GM21360 (cell line): Measurements from ENCODE around the gene LITAF.
"Not testable (repeated sequence)": the region's sequence is repeated elsewhere in the genome, so short reads cannot be mapped to it uniquely, and the experiment has no call there.

Source experiments
- ATAC-seq: cut with Tn5 transposase; IDR thresholded peaks from one replicate; pipeline ENCODE4 v1.9.1; 2021; ENCODE audit warnings: mild to moderate bottlenecking, moderate library complexity; ENCODE audit not compliant: unreplicated experiment

Gene LITAF

DNA sequence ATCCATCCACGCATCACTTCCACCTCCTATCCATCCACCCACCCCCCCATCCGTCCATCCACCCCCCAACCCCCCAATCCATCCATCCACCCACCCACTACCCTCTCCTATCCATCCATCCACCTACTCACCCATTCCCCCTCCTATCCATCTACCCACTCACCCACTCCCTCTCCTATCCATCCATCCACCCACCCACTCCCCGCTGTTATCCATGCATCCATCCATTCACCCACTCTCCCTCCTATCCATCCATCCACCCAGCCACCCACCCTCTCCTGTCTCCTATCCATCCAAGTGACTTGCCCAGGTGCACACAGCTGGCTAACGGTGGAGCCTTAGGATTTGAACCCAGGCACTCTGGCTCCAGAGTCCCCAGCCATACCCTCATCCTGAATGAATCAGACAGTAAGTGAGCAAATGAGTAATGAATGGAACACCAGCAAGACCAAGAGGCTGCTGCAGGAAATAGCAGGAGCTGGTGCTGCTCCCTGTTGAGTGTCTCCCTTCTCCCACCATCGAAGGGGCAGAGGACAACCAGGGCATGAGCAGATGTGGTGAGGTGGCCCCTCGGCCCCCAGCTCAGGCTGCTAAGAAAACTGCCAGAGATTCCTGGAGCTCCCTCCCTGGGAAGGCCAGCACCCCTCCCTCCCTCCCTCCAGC, 62.5 kb downstream of the LITAF start:
- no peak for ATAC-seq

DNA sequence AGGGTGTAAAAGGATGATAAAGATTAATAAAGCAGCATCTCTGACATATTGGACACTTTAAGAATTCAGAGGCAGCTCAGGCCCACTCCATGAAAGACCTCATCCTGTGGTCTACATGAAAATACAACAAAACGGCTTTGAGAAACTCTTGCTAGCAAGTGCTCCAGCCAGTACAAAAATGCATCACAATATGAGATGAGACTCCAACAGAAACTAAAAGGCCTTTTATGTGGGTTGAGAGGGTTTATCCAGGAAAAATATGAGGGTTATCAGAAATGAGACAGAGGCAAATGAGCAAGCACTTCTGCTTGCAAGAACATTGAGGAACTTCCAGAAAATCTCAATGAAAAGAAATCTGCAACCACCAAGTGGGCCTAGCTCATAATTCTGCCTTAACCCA, 65.7 kb downstream of the LITAF start:
- no peak for ATAC-seq

DNA sequence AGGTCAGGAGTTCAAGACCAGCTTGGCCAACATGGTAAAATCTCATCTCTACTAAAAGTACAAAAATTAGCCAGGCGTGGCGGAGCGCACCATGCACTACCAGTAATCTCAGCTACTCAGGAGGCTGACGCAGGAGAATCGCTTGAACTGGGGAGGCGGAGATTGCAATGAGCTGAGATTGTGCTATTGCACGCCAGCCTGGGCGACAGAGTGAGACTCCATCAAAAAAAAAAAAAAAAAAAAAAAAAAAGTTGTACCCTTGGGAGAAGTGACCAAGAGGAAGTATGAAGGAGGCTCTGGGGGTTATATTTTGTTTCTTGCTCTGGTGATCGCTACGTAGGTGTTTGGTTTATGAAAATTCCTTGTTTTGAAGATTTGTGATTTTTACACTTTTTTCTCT, 66.3 kb downstream of the LITAF start:
- ATAC-seq: no peak

DNA sequence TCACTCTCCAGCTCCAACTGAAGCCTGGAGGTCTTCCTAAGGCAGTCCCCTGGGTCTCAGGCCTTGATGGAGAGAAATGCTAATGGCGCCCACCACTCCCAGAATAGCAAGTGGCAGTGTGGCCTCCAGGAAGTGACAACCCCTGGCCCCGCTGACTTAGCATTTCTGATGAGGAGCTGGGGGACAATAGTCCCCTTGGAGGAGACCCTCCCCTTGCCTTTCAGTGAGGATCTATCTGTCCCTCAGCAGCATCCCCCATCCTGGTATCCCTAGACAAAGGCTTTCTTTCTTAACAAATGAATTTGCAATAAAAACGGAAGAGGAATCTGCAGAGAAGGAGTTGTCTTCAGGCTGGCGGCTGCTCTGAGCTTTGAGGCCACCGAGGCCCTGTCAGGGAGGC, 68.8 kb downstream of the LITAF start:
- ATAC-seq: no peak

DNA sequence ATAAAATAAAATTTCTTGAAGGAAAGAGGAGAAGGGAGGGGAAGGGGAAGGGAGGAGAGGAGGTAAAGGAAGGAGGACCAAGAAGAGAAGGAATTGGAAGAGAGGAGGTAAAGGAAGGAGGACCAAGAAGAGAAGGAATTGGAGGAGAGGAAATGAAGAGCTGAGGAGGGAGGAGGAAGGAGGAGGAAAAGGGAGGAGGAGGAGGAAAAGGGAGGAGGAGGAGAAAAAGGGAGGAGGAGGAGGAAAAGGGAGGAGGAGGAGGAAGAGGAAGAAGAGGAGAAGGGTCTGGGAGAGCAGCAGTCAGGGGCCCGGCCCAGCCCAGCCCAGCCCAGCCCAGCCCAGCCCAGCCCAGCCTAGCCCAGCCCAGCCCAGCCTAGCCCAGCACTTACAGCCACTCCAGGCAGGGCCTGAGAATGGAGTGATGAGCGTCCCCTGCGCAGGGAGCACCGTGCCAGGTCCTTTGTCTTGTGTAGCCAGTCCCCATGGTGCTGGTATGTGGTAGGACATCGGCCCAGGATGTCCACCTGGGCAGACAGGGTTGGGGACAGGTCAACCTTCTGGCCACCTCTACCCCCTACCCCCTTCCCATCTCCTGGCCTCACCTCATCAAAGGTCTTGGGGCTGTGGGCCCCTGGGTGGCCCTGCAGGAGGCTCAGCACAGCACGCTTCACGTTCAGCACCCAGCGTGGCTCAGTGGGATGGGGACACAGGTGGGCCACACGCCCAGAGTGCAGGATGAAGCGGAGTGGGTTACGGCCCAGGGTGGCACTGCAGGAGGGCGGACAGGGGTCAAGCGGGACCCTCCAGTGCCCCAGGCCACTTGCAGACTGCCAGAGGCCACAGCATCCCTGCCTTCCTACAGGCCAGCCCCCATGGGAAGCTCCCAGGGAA, 70.9 kb downstream of the LITAF start:
- no peak for ATAC-seq

DNA sequence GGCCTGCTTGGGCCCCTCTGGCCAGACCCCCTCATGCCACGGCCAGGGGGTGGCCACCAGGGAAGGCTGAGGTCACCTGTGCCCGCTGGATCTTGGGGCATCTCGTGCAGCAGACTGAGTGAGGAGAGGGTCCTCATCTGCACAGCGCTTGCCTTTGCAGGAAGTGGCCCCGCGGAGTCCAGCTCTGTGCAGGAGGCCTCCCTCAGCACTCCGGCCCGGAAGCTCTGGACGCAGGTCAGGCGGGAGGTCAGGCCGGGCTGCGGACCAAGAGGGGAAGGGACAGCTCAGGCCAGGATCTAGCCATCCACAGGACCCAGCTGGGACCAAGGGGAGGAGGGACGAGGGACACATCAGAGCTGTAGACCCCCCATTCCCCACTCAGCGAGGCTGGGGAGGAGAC, 72.4 kb downstream of the LITAF start:
- no peak for ATAC-seq

DNA sequence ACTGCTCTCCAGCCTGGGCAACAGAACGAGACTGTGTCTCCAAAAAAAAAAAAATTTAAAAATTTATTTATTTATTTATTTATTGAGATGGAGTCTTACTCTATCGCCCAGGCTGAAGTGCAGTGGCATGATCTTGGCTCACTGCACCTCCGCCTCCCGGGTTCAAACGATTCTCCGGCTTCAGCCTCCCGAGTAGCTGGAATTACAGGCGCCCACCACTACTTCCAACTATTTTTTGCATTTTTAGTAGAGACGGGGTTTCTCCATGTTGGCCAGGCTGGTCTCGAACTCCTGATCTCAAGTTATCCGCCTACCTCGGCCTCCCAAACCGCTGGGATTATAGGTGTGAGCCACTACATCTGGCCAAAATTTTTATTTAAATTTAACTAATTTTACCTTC, 73.4 kb downstream of the LITAF start:
- not testable (repeated sequence) for ATAC-seq

DNA sequence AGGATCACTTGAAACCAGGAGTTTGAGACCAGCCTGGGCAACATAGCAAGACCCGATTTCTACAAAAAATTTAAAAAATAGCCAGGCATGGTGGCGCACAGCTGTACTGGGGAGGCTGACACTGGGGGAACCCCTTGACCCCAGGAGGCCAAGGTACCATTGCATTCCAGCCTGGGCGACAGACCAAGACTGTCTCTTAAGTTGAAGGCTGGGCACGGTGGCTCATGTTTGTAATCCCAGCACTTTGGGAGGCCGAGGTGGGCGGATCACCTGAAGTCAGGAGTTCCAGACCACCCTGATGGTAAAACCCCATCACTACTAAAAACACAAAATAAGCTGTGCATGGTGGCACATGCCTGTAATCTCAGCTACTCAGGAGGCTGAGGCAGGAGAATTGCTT, 74.9 kb downstream of the LITAF start:
- no peak for ATAC-seq

DNA sequence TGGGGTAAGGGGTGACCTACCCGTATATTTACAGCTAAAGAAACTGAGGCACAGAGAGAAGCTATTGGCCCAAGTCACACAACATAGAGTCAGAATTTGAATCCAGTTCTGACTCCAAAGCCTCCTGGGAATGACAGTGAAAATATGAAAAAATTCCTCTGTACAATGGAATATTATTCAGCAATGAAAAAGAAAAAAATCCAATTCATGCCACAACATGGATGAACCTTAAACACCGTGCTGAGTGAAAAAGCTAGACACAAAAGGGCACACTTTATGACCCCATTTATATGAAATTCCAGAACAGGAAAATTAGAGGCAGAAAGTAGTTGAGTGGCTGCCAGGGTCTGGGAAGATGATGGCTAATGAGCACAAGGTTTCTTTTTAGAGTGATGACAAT, 75.4 kb downstream of the LITAF start:
- no peak for ATAC-seq

DNA sequence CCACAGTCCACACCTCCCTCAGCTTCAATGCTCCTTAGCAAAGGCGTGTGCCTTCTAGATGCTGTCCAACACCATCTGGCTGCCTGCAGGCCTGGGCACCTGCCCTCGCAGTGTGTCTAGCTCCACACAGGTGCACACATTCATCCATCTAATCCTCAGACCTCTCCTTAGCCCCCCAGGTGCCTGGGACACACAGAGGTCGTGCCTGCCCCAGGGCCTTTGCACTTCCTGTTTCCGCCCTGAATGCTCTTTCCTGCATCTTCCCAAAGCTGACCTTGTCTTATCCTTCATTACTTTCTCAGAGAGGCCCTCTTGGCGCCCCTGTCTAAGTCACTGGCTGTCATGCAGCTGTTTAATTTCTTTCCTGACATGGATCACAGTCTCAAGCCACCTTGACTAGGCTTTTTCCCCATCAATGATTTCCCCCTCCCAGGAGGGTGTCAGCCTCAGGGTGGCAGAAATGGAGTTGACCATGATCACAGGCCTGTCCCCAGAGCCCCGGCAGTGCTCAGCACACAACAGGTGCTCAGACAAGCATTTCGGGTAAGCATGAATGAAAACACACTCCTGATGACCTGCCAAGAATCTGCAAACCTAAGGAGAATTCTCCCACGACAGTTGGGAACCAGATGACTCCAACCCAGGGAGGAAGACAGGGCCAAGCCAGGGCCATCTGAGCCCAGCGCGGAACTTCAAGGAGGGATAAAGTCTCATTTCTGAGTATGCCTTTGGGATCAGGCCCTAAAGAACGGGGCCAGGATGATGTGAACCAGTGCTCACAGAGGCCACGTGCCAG, 76.3 kb downstream of the LITAF start:
- ATAC-seq: no peak

DNA sequence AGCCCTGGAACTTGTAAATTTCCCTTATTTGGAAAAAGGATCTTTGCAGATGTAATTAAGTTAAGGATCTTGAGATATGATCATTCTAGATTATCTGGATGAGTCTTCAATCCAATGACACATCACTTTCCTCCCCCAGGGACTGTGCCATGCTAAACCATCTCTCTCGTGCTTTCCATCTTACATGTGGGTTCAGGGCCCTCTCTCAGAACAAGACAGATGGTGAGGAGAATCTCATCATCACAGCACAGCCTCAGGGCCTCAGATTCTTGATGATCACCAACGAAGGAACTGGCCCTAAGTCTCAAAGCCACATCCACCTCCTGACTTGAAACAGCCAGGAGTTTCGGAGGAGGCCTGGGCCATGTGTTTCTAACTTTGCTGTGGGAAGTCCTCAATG, 78.7 kb downstream of the LITAF start:
- ATAC-seq: no peak

DNA sequence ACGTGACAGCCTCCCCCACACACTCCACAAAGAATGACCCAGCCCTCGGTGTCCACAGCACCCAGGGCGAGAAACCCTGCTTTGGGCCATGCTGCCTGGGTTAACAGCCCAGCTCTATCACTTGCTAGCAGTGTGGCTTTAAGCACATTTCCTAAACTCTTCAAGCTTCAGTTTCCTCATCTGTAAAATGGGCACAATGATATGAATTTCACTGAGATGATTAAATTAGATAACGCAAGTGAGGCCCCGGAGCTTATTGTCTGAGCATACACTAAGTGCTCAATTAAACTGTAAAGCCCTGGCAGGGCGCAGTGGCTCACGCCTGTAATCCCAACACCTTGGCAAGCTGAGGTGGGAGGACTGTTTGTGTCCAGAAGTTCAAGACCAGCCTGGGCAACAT, 79.4 kb downstream of the LITAF start:
- ATAC-seq: no peak

DNA sequence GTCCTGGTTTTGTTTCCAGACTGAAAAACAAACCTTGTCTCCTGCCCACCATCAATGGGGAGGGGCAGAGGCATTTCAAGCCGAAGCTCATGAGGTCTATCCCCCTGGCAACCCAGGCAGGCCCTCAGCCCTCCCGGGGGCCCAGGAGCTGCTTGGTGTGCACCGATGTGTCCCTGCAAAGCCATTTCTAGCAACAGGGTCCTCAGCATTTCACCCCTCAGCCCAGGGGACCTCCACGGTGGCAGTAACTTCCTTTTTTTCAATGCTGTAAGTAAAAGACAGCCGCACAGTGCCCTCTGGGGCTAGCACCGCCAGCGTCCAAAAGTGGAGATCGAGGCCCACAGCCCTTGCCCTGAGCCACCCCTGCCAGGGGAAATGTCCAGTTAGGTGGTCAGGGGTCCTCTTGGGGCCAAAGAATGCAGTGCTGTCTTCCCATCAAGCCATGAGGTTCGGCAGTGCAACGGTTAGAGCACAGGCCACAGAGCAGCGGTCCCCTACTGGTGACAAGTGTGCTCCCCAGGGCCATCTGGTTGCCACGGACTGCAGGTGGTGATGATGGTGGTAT, 79.9 kb downstream of the LITAF start:
- ATAC-seq: no peak

DNA sequence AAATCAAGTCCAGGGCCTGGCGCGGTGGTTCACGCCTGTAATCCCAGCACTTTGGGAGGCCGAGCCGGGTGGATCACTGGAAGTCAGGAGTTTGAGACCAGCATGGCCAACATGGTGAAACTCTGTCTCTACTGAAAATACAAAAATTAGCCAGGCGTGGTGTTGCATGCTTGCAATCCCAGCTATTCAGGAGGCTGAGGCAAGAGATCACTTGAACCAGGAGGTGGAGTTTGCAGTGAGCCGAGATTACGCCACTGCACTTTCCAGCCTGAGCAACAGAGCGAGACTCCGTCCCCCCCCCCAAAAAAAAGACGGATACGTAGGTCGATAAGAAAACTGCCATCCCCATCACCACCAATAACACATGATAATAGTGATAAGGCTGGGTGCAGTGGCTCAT, 82.5 kb downstream of the LITAF start:
- ATAC-seq: not testable (repeated sequence)

DNA sequence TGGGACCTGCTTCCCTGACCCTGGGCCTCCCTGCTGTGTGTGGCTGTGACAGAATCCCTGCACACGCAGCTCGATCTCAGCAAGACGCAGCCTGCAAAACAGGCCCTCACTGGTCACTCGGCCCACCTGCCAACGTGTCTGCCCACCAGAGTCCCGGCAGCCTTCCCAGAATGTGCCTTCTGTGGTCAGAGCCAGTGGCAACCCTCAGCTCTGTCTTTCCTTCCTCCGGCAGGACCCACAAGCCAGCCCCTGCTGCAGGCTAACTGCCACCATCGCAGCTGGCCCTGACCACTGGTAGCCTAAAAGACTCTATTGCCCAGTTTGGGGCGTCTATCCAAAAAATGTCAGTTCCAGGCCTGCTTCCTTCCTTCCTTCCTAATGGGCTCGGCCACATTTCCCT, 83.2 kb downstream of the LITAF start:
- no peak for ATAC-seq

DNA sequence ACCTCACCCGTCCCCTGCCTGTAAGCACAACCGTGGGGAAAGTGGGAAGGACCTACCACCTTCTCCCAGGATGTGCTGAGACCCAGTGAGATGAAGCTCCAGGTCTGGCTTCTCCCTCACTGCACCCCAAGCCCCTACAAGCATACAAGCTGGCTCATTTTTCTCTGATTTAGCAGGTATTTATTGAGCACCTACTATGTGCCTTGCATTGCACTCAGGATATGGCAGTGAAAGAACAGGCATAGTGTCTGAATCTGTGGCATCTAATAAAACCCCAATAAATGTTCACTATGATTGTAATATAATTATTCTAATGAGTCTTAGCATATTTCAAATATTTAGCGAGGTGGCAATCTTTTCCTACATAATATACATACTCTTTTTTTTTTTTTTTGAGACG, 84.5 kb downstream of the LITAF start:
- no peak for ATAC-seq

DNA sequence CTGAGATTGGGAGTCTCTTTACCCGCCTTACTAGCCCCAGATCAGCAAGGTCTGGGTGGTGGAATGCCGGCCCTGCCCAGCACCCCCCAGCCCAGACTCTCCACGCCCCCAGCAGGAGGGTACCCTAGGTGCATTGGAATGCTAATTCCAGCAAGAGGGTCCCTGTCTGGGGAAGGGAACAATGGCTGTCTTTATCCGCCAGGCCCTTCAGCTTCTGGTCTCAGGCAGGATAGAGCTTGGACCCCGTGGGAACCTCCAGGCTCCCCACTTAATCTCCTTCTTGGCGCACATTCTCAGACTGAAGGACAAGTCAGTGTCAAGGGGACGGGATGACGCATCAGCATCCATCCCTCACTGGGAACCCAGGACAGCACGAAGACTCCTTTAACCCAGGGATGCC, 85.1 kb downstream of the LITAF start:
- no peak for ATAC-seq

DNA sequence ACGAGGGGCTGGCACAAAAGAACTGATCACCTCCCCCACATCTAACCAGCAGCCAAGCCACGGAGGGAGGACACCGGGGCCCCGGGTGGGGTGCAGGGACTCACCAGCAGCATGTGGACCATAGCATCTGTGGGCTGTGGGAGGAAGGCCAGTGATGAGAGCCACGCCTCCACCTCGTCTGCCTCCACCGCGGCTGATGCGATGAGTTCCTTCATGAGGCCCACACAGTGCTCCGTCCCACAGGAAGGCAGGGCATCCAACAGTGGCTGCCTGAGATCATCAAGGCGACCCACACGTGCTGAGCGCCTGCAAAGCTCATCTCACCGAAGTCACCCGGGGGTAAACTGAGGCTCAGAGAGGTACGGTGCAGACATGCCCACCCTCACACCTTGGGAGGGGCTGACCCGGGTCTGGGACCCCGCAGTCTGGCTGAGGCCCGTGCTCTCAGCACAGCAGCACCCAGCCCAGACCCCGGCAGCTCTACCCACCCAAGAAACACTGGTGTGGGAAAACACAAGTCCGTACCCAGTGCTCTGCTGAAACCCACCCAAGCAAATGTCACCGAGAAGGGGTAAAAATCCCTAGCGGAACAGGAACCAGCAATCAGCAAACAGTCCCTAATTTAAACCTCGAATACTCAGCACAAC, 85.9 kb downstream of the LITAF start:
- ATAC-seq: no peak

DNA sequence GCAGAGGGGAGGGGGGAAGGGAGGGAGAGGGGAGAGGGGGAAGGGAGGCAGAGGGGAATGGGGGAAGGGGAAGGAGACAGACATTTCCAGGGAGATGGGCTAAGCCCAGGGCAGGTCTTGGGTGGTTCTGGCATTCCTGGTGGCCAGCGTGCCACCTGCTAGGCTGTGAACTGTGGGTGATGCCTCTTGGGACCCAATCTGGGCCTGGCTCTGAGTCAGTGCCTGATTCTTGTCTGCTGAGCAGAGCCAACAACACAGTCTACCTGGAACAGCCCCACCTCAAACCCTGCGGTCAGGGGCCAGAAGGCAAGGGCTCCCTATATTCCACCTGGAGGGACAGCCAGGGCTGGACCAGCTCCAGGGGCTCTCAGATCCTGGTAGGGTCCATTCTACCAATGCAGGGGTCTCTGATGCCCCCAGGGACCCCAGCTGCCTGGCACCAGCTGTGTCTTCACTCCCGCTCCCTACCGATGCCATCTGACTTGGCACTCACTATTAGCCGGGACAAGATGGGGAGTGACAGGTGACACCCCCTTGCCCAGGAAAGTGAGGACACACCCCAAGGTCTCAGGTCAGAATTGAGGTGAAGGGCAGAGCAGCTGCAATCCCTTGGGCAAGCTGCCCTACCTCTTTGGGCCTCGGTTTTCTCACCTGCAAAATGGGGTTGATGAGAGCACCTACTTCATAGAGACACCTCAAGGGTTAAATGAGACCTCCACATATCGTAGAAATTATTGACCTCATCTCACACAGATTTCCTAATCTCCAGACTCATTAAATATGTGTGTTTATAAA, 87.2 kb downstream of the LITAF start:
- ATAC-seq: no peak

DNA sequence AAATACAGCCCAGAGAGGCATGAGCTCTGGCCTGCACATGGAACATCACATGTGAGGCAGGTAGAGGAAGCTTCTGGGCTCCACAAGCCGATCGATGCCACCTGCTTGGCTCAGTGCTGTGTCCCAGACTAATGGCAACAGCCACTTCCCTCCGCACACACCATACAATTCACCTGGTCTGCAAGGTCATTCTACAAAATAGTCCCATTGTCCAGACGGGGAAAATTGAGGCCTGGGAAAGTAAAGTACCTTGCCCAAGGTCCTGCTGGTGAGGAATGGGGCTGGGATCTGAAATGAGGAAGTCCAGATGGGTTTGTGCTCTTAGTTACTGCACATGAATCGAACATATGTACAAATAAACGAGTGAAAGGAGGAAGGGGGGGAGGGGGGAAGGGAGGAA, 88.0 kb downstream of the LITAF start:
- no peak for ATAC-seq
